Measurements from ENCODE around the gene SP2.

The SP2 gene

DNA sequence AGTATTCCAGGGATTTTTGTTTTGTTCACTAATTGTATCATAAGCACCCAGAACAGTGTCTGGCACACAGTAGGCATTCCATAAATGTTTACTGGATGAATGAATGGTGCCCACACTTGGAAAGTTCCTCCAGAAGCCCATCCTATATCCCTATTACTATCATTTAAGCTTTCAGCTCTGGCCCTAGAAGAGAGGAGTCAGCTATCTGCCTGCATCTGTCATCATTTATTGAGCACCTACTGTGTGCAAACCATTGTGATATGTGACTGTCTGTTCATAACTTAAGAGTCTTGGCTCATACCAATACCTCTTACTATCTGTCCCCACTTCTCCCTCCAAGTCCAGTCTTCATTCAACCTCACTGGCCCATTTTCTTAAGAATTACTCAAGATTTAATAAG lies 25.0 kb upstream of the SP2 start:
- DNase-seq = no peak

DNA sequence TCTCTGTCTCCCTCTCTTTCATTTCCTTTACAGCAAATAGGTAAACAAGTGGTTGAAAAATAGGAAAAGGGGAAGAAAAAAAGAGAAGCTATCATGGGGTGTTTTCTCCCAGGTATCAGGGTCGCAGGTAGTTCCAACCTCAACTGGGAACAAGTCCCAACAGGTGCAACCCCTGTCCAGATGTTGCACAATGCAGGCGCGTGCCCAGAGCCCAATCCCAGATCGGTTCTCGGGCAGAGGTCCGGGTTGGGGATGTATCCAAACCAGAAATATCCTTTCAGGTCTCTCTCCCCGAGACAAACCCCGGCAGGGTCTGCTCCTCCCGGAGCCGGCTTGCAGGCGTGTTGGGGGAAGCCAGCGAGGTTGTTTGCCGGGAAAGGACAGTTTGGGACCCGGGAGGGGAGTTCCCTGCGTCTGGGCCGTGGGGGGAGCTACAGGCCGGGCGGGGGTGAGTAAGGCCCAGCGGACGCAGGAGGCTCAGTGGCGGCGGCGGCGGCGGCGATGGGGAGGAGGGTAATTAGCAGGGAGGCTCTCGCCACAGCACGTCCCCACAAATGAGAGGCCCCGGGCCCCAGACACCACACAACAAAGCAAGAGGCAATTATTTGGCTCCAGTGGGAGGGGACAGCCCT lies 23.9 kb upstream of the SP2 start:
- DNase-seq = no peak

DNA sequence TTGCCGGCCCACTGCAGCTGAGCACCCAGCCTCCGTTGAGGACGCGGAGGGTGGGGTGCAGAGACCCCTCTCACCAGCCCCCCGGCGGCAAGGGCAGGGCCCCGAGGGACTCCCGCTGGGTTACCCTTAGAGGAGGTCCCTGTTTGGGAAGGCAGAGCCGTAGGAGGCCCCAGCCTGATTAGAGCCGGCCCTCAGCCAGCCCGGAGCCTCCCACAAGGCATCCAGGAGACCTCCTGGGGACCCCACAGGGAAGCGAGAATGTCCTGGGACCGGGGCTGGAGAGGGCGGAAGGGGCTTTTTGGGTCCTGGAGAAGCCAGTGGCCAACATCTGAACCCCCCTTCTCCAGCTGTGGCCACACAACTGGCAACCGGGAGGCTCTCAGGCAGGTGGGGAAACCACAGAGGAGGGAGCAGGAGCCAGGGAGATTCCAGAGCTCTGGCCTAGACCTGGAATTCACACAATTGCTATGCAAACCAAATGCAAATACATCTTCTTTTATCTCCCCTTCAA lies 23.3 kb upstream of the SP2 start:
- DNase-seq = no peak

DNA sequence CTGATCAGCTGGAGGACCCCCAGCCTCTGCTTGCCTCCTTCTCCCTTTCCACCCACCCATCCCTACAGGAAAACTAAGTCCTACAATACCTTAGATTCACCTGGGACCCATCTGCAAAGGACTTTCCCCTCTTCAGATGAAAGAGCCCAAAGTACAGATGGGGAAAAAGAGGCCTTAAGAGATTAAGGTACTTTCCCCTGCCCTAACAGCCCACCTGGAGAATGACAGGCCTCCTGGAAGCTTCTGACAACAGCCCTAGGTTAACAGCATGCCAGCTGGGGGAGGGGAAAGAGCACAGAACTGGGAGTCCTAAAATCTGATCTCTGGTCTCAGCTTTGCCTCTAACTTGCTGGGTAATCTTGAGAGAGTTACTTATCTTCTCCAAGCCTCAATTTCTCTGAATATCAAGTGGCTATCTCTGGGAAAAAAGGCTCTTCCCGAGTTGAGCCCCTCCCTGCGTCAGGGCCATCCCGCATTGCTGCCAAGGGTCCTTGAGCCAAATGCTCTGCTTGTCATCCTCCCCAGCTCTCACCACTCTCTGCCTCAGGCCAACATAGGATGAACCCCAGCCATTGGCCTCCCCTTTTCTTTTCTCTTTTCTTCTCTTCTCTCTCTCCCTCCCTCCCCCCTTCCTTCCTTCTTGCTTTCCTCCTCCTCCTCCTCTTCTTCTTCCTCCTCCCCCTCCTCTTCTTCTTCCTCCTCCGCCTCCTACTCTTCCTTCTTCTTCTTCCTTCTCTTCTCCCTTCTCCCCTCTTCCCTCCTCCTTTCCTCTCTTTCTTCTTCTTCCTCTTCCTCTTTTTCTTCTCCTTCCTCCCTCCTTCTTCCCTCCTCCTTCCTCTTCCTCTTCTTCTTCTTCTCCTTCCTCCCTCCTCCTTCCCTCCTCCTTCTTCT lies 22.6 kb upstream of the SP2 start:
- no peak for DNase-seq

DNA sequence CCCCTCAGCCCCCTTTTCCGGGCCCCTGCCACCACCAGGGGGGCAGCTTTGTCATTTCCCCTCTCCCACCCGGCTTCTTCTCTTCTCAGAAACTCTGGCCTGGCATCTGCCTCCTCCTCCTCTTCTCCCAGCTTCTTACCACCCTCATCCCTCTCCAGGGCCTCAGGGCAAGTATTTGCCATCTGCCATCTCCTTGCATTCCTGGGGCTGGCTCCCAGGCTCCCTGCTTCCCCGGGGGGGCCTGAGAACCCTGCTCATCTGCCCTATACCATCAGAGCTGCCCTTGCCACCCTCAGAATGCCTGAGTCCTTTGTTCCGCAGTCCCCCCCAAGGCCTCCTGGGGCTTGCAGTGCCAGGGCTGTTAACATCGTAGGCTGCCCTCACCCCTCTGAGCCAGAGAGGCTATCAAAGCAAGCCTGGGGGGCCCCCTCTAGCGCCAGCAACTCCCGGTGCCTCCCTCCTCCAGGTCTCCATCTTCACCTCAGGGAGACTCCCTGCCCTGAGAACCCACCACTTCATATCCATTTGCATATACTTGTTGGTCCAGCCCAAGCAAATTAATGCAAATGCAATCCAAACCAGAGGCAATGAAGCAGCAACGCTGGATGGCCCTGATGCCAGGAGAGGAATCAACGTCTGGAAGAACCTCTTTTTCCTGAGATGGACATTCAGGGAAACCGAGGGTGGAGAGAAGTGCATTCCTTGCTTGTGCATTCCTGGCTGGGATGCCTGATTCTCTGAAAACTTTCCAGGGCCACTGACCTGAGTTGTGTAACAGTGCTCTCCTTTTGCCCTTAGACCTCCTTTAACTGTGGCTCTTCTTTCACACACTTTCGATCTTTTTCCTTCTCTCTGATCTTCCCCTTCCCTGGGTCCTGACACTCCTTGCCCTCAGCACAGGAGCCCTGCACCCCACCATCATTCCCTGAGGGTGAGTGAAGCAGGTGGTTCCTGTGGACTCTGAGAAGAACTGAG lies 20.7 kb upstream of the SP2 start:
- no peak for DNase-seq

DNA sequence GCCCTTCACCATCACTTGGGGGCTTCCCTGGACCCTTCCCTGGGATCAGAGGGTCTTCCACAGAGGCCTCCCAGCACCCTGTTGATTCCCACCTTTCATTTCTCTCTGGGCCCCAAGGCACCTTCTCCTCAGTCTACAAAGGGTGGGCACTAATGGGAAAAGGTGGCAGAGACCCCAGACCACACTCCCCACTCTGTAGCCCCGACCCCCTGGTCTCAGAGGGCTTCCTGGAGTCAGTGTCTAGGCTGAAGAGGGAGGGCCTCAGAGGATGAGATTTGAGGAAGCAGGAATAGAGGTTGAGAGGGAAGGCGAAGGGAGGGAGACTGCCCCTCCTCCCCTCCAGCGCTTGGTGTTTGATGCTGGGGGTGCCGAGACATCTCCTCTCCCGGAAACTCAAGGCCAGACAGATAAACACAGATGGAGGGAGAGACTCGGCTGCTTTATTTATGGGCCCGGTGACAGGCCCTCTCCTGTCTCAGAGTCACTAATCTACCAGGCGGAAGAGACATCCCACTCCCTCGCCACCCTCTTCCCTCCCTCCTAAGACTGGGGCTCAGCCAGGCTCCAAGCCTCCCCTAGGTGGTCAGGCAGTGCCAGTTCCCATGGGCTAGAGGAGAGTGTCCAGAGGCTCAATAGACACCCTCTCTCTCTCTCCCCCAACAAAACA lies 18.5 kb upstream of the SP2 start:
- peak; percentile 52 for DNase-seq

DNA sequence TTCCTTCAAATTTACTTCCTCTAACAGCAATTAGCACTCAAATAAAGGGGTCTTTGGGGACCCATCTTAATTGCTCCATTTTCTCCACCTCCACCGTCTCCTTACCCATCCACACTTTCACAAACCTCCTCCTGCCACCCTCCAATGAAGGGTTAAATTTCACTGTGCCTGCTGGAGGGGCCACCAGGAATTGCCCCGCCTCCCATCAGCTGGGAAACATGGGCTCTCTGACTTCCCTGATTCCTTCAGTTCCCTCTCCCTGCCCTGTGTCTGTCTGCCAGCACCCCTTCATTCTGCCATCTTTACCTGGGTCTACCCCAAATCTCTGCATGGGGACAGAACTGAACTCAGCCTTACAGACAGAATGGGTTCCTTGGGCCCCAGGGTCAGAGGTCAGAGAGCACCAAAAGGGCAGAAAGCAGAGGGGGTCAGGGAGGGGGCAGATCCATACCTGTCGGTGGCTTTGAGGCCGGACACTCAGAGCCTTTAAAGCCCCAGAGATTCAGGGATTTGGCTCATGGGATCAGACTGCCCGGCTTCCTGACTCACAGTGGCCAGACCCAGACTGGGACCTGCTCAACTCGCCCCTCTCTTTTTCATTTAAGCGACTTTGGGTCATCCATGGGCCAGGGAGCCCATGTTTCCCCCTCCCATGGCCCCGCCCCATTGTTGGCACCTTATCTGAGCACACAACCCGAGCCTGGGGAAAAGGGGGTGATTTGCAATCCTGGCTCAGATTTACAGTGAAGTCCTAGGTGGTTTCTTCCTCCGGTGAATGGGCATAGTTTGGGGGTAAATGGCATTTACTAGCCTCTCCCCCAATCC lies 17.6 kb upstream of the SP2 start:
- no peak for DNase-seq

DNA sequence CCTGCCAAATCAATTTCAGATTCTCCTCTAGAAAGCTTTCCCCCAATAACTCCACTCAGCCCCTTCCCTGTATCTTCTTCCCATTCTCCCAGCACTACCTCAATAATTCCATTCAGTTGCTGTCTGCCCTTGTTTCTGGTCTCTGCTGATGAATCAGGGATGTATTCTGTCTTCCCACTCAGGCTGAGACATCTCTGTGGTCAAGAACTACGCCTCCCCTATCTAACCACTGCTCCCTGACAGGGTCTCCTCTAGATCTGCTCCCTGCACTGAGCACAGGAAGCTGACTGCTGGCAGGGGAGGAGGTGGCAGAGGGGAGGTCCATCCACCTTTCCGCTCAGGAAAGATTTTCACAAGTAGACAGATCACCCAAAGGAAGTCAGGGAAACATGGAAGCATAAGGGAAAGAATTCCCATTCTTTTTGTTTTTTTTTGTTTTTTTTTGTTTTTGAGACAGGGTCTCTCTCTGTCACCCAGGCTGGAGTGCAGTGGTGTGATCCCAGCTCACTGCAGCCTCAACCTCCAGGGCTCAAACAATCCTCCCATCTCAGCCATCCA lies 16.9 kb upstream of the SP2 start:
- peak; percentile 33 for DNase-seq

DNA sequence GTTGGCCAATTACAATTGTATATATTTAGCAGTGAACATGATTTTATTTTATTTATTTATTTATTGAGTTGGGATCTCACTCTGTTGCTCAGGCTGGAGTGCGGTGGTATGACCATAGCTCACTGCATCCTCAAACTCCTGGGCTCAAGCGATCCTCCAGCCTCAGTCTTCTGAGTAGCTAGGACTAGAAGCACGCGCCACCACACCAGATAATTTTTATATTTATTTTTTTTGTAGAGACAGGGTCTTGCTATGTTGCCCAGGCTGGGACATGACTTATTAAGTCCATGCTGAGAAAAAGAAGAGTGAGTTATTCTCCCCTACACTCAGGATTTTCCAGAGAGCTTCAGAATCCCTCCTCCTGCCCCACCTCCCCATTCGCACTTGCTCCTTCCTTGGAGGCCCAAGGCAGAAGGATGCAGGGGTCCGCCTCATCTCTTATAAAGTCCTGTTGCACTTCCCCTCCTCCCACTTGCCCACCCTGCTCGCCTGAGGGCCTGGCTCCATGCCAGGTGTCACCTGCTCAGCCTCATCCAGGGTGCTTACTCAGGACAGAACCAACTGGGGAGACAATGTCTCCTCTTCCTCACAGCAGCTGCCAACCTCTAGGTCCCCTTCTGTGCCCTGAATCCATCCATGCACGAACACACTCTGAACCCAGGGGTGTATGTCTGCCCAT lies 16.1 kb upstream of the SP2 start:
- no peak for DNase-seq

DNA sequence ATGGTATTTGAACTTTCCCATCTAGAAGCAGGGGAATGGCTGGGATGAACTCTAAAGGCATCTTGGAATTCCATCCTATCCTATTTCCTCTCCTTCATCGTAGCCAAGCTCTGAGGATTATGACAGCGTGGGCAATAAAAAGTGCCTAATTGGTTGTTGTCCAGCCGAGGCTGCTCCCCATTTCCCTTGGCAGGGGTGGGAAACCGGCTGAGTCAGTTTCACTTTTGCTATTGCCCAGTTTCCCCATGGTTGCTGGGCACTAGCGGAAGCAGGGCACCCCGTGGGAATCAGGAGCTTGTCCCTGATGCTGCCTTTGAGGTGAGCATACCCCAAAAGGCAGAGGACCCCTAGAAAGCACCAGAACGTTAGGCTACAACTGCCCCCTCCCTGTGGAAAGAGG lies 13.8 kb upstream of the SP2 start:
- no peak for DNase-seq

DNA sequence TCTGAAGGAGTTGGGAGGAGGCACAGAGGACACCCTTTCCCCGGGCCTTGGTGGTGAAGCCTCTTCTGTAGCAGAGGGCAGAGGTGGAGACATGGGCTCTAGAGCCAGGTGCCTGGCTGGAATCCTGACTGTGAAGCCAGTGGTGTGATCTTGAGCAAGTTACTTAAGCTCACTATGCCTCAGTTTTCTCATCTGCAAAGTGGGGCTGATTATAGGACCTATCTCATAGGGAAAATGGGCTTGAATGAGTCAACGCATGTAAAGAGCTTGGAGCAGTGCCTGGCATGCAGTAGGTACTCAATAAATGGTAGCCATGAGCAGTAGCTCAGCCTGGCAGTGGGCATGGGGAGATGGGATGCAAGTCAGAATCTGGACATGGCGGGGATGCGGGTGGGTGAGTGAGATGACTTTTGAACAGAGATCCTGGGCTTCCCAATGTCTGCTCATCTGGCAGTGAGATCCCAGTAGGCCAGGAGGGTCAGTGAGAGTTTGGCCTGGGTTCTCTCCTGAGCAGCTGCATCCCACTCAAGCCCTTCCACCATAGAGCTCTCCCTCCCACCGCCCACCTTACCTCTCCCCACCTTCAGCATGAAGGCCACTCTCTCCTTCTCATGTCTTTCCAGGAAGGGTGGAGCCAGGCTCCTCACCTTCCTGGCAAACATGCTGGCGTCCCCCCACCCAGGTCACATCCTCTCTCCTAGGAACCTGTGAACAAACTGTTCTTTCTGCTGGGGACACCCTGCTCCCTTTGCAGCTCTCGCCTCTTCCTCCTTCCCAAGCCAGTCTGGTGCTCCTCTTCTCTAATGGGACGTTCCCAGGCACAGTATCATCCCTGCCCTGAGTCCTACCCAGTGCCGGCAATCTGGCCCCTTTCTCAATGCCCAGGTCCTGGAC lies 13.1 kb upstream of the SP2 start:
- DNase-seq = no peak

DNA sequence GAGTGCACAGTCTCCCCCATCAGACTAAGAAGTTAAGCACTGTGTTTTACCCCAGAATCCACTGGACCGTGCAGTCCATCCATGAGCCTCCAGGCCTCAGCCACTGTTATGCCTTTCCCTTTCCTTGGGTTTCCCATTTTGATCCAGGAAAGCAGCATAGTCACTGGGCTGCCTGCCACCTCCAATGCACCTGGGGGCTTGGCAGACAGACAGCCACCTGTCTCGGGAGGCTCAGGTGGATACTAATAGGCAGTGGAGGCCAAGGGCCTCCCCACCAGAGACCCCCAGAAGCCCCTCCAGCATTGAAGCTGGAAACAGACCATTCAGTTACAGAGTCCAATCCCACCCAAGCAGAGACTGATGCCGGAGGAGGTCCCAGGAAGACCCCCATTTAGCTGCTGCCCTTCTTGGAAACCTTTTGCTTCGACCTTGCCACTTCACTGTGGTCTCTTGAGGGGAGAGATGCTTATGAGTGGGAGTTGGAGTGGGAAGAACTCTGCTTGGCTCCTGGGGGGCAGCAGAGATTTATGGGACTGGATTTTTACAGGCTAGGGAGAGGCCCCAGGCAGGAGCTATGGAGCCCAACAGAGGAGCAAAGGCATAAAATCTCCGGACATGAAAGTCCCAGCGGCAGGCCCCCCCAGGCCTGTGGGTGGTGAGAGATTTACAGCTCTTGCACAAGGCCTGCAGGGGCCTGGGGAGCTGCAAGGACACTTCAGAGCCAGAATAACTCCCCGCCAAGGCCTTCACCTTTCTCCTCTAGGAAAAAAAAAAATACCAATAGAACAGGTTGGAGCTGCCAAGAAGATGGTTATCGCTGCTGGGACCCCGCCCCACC lies 12.2 kb upstream of the SP2 start:
- DNase-seq = no peak

DNA sequence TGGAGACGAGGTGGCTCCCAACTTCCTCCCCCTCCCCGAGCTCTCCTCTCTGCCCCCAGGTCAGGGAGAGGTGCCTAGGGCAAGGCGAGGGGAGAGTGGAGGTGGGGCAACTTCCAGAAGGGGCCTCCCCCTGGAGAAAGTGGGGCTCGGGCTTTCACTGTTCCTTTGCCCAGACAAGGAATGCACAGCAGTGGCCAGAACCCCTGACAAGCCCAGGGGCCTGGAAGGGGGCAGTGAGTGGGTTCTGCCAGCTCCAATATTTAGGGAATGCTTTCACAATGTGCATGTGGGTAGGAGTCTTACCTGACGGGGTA lies 11.7 kb upstream of the SP2 start:
- no peak for DNase-seq

DNA sequence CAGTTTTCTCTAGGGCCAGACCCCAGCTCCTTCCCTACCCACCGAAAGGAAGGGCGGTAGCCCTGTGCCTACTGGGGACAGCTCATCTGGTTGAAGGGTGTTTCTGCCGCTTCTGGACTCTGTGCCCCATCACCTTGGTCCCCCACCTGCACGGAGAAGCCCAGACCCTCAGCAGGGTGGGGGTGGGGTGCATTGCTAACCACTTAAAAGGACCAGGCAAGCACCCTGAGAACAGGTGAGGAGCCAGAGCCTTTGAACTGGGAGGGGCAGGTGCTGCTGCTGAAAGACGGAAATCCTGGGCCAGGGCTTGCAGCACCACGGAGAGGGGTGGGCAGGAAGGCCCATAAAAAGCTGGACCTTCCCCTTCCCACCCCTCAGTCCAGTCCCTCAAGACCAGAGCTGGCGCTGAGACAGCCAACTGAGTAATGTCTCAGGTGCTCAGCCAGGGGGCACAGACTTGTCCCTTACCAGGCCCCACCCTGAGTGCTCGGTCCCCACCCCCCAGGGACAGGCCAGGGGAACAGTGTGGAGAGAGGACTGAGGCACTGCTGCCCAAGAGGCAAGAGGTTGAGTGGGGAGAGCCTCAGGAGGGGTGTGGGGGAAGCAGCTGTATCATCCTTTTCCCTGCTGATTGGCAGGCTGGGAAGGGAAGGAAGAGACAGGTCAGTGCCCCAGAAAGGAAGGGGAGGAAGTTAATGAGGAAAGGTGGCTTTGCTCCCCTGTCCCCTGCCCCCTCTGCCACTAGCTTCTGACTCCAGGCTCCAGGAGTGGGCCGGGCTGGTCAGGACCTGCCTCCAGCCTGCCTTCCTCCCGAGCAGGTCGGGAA lies 10.9 kb upstream of the SP2 start:
- DNase-seq = no peak

DNA sequence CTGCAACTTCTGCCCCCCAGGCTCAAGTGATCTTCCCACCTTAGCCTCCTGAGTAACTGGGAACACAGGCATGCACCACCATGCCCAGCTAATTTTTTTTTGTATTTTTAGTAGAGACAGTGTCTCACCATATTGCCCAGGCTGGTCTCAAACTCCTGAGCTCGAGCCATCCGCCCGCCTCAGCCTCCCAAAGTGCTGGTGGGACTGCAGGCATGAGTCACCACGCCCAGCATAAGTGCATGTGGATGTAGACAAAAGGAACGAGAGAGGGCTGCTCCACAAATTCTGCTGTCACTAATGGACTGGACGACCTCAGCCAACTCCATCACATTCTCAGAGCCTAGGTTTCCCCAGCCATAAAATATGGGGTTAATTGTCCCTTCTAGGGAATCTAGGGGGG lies 7.7 kb upstream of the SP2 start:
- no peak for DNase-seq

DNA sequence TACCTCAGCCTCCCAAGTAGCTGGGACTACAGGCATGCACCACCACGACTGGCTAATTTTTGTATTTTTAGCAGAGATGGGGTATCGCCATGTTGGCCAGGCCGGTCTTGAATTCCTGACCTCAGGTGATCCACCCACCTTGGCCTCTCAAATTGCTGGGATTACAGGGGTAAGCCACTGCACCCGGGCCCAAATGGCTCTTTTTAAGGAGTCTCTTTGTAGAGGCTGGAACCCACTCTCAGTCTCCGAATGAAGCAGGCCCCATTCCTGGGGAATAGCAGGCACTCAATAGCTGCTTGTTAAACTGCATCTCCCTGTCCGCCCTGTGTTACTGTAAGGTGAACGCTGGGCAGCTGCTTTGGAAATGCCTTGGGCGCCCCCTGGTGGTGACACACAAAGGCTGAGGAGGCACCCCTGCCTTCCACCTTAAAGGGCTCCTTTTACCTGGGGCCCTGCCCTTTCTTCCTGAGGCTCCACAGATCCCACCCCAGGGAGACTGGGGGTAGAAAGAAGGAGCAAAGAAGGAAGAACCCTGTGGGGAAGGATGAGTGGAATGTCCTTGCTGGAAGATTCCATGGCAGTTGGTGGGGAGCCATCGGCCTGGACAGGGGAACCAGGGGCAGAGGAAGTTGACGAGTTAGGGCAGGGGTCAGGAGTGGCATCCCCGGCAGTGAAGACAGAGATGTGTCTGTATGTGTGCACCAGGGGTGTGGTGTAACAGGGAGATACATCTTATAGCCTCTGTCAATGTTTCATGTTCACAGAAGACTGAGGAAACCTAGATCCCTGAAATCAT lies 6.1 kb upstream of the SP2 start:
- DNase-seq = peak; percentile 92

DNA sequence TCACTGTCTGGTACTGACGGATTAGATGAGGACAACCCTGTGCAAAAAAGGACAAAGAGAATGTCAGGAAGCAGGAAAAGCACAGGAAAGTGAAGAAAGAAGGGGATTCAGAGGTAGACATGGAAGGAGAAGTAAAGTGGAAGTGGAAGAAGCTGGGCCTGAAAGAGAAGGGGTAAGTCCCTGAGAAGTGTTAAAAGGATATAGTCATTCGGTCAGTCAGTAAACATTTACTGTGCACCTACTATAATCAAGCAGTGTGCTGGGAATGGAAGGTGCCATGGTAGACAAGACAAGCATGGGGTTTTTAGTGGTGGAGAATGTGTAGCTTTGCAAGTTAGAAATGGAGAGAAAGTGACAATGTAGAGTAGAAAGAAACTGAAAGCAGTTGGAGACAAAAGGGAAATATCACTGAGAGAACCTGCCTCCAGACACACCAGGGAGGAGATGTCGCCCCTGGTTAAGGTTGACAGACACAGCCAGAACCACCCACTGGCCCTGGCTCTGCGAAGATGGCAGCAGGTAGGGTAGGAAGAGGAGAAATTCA lies 4.4 kb upstream of the SP2 start:
- DNase-seq = no peak
